Esophagus mucosa (tissue), 1 donor: ENCODE data around the gene KLF16. TPM values are rescaled to one million over a fixed set of nuclear protein-coding genes. Genes with fewer than 3 reads are reported as not detected.

ENCODE experiments used
- ATAC-seq: fragments of 200-7000 bp; cut with Tn5 transposase; one replicate; pipeline ENCODE4 v1.9.1; 2020
- total RNA-seq: library from RNA; stranded (reverse); gene quantifications from one replicate; pipeline ENCODE4 v1.2.4, GENCODE V29; 2023
- donor health status: DM: yes; HTN: yes; CAD: no.

Gene KLF16
- total RNA-seq, 1 donor from 2014 or later: 23.4 TPM

GRCh38 chr19:1854039-1854541 is 9.3 kb downstream of the KLF16 start:
- ATAC-seq: no peak

DNA sequence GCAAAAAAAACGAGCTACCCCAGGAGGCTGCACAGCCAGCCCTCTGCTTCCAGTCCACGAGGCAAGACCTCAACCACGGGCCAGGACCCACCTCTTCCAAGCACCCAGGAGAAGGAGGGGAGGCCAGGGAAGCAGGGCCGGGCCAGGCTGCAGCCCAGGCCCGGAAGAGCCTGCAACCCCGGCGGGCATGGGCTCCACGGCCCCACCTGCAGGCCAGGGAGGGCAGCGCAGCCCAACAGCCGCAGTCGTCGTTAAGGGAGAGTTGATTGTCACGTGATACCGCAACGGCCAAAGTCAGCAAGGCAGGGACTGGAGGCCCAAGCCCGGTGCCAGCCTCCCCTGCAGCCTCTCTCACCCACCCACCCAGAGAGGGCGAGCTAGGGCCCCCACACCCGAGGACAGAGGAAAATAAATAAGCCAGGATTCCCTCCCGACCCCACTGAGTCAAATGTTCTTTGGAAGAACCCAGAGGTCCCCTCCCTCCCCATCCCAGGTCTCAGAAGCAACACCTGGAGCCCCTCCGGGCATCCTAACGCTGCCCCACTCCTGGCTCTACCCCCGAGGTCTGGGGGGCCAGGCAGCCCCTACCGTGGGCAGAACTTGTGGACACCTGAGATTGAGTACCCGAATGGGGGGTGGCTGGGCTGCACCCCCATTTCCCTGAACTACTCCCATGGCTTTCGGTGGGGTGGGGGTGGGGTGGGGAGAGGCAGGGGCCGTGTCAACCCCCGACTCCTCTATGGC is 9.9 kb downstream of the KLF16 start:
- peak; percentile 48 for ATAC-seq

DNA sequence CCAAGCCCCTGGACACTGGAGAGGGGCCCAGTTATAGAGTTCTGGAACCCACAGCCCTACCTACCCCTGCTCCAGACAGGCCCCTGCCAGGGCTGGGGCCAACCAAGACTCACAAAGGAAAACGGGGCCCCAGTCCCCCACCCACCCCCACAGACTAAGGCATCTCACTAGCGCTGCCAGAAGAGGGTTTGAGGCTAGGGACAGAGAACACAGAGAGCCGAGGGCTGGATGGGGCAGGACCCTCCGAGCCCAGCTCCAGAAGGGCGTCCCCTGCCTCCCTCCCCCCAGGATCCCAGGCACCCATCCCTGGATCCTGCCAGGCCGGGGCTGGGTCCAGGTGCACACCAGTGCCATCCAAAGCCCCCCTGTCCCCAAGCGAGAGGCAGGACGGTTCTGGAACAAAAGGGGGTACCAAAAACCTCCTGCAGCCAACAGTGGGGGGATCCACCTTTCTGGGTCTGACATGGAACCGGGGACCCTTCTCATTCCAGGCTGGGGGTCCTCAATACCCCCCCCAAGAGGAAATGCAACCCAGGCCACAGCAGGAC is 10.7 kb downstream of the KLF16 start:
- ATAC-seq: no peak

DNA sequence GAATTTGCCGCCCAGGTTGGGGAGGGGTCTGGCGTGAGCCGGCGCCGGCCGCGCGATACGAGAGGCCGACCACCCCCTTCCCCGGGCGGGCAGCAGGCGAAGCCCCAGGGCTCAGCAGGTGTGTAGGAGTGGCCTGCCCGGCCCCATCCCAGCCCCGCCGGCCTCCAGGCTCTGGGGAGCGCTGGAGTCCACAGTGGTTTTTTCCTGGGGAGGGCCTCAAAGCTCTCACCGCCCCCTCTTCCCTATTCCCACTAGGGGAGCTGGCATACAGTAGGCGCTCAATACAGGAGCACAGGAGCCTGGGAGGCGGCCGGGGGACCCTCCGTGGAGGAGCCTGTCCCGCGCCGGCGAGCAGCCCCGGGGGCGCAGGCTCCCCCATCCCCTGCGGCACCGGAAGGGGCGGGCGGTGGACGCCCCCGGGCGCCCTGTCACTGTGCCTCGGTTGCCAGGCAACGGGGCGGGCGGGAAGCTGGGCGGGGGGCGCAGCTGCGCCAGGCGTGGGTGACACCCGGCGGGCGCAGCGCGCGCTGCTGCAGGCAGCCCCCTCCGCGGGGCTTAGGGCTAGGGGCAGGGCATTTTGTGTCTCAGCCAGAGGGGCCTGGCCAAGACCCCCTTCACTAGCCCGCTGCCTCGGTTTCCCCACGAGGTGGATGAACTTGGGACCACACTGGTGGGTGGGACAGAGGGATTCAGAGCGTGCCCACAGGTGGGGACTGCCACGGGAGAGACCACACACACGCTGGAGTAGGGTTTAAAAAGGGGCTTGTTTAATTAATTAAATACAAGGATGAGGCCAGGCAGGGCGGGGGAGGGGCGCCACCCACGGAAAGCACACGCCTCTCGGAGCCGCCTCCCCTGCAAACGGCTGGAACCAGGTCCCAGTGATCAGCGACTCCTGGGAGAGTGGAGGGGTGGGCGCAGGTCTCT is 11.5 kb downstream of the KLF16 start:
- ATAC-seq: no peak

GRCh38 chr19:1850809-1851653 is 12.3 kb downstream of the KLF16 start:
- ATAC-seq: no peak

GRCh38 chr19:1849886-1850398 is 13.4 kb downstream of the KLF16 start:
- no peak for ATAC-seq

GRCh38 chr19:1849132-1849474 is 14.3 kb downstream of the KLF16 start:
- no peak for ATAC-seq

DNA sequence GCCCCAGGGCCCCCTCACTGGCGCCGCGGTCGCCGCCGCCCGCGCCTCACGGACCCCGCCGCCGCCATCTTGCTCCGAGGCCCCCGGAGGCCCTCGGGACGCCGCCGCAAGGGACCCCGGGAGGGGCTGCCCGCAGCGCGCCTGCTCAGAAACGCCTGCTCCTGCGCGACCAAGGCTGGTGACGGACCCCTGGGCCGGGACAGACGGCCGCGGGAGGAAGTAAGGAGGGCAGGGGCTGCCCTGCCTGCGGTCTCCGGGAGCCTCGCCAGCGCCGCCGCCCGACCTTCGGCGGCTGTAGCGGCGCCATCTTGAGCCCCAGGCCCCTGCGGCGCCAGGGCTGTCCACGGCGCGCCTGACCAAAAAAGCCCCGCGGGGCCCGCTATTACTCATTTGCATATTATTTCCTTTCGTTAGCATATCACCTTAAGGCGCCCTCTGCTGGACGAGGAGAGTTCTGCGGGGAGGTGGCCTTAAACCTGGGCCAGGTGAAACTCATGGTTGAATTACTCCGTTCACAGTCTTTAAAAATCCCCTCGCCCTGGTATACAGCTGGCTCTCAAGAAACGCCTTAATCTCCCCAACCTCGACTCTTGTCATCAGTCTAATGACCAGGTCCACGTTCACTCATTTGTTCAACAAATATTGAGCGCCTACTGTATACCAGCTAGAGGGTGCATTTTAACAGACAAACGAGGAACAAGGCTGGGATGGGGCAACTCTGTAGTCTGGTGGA is 14.8 kb downstream of the KLF16 start, which contains the start of gene REXO1:
Gene REXO1, minus strand, starts transcription at position 85 of the 733 bp plus-strand sequence. CDS start 125 bp downstream, outside the sequence.
- peak; percentile 73 for ATAC-seq

DNA sequence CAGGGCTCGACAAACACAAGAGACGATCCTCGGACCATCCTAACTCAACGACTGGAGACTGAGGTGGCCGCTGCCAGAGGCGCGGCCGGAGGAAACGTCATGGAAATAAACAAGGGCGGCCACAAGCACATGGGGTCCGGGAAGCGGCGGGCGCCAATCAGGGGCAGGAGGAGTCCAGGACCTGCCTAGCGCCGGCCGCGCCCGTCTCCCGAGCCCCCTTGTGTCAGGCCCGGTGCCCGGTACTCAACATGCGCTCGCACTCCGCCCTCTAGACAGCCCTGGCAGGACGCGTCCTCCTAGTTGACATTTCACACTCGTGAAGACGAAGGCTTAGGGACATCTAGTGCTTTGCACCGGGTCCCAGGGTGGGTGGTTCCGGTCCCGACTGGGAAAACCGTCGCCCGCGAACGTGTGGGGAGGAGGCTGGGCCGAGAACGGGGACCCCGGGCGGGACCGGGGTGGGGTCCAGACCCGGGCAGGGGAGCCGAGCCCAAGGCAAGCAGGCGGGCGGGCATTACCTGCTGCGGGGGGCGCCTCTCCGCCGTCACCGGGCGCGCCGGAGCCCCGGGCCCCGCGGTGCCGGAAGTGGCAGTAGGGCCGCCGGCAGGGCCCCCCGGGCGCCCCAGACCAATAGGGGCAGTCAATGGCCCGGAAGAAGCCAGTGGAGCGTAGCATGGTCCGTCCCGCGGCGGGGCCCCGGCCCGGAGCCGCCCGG is 15.5 kb downstream of the KLF16 start:
- ATAC-seq: peak; percentile 27

- ATAC-seq: no peak
Observed at GRCh38 chr19:1847348-1847683, 16.1 kb downstream of the KLF16 start.

DNA sequence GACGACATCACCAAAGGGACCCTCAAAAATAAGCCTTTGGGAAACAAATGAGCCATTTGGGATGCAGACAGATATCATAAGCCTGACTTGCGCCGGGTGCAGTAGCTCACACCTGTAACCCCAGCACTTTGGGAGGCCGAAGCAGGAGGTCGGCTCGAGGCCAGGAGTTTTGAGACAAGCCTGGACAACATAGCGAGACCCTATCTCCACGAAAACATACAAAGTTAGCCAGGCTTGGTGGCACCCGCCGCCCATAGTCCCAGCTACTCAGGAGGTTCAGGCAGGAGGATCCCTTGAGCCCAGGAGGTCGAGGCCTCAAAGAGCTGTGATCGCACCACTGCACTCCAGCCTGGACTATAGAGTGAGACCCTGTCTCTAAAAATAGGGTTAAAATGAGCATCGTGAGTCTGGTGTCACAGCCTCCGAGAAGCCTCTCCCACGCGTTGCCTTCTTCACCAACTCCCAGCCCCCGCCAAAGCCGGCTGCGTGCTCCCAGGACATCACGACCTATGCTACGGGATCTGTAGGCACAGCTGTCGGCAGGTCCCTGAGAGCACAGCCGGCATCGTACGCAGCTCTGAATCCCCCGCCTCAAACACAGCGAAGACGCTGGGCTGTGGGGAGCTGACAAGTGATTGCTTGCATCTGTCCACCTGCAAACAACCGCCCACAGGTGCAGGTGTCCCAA is 16.7 kb downstream of the KLF16 start:
- no peak for ATAC-seq

DNA sequence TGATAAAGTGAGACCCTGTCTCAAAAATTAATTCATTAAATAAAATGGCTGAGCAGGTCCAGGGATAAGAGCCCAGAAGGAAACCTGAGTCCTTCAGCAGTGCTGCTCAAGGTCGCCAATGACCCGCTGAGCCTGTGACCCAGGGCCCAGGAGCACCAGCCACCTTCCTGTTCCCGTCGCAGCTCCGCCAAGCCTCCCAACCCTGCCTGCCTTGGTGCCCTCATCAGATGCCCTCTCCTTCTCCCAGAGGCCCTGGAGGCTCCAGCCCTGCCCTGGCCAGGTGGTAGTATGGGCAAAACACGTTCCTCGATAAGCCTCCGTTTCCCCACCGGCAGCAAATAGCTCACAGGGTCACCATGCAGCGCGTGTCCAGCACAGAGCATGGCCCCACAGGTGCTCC is 17.7 kb downstream of the KLF16 start:
- no peak for ATAC-seq

- ATAC-seq: no peak
Observed at GRCh38 chr19:1845125-1845515, 18.3 kb downstream of the KLF16 start.

DNA sequence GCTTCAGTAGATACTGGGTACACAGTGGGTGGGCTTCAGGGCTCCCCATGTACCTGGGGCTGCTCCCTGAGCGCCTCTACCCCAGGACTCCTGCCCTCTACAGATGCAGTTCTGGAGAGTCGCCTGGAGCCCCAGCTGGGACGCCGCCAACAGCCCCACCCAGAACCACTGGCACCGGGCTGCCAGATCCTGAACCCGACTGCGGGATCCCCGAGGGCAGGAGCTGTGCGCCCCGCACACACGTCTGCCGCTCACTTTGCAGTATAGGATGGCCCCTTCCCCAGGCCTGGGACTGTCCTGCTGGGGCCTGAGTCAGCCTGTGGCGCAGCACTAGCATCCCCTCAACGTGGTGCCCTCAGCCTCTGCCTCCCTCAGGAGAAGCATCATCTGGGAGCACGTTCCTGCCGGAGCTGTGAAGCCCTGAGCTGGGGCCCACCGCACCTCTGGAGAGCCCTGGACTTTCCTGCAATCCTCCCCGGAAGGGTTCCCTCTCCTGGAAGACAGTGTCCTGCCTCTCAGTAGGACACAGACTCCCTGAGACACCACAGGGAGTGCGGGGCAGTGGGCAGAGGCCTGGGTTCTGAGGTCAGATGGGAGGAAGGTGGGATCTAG is 18.8 kb downstream of the KLF16 start:
- ATAC-seq: peak; percentile 1

DNA sequence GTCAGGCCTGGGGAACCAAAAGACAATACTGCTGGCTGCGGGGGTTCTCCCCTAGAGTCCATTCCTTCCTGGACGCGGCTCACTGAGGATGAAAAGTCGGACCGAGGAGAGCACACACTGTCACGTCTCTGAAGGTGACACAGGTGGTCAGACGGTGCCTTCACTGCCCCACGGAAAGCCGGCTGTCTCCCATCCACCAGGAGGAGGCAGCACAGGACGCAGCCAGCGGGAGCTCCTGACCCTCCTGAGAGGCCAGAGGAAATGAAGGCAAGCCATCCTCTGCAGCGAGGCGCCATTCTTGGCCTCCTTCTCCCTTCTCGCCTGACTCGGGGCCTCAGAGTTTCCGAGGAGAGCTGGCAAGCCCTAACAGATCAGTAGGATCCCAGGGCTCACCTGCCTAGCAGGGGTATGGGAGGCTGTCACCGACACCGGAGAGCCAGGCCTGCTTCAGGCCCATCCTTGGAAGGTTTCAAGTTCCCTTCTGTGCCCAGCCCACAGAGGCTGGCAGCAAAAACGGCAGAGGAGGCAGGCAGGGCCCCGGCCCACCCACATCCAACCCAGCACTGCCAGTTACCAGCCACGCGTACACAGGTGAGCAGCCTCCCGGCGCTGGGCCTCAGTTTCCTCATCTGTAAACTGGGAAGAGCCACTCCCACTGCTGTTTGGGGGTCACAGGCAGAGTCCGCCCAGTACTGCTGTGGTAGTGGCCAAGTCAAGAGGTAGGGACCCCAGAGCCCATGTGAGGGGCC is 19.6 kb downstream of the KLF16 start:
- ATAC-seq: no peak

DNA sequence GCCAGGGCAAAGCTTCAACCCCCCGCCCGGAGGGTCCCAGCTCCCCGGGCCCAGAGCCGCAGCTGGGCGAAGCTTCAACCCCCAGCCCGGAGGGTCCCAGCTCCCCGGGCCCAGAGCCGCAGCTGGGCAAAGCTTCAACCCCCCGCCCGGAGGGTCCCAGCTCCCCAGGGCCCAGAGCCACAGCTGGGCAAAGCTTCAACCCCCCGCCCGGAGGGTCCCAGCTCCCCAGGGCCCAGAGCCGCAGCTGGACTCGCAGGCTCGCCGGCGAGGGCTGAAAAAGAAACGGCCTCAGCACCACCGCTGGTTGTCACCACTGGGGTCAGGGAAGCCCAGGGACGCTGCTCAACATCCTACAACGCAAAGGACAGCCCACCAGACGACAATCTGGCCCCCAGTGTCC is 20.3 kb downstream of the KLF16 start:
- no peak for ATAC-seq

DNA sequence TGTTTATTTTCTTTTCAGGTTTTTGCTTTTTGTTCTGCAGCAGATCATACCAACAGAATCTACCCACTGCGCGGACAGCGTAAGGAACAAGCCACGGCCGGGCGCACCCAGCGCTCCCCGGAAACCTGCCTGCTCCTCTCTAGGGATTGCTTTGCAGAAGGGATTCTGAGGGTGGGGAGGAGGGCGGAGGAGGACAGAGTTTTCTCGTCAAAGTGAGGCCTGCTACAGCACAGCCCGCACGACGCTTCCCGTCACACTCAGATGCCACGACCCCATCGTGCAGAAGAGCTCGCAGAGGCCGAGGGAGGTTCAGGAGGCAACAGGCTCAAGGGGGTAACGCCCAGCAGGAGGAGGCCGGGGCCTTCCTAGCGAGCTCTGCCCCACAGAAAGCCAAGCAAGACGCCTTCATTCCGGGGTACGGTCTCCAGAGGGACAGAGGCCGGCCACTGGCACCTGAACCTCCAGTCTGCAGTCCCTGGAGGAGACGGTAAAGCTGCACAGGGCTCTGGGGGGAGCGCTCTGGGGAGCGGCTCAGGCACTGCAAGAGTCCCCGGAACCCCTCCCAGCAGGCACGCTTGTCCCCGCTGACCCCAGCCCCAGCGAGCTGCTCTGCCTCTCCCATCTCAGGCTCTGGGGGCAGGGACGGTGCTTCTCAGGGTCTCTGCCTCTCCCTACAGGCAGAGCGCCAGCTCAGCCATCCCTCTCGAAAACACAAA is 22.0 kb downstream of the KLF16 start:
- no peak for ATAC-seq

DNA sequence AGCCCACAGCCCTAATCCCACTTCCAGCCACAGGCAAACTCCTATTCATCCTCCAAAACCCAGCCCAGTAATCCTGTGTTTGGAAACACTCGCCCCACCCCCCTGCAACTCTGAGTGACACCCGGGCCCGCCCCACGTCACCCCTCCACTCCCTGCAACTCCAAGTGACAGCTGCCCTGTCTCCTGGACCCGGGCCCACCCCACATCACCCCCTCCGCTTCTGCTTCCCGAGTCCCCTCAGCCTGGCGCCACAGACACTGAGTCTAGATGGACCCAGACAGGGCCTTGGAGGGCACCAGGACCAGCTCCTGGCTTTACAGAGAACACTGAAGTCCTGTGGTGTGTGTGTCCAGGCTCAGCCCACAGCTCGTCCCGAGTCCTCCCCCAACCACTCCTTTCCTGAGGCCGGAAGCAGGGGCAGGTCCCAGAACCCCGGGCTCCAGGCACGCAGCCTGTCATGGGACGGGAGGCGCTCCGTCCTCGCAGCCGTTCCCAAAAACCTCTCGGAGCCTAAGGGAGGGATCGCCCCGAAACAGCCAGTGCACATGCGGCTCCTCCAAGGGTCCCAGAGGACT is 22.8 kb downstream of the KLF16 start:
- no peak for ATAC-seq
